ENCODE measurements around the gene OR5T1. TPM values are rescaled to one million over a fixed set of nuclear protein-coding genes. Genes with fewer than 3 reads are reported as not detected.

The OR5T1 gene
- not detected in 2 replicates for total RNA-seq (2014; rRNA removed; shearing (Covaris generic))

- DNase-seq (ENCODE audit: low read depth): no peak
These were observed at the start of gene OR5T1 for GRCh38 chr11:56273854-56274253. Gene OR5T1, plus strand, starts transcription at chr11:56274154. Its CDS starts 1,485 bp downstream, at chr11:56275639.

GRCh38 chr11:56234155-56234554 is 39.8 kb upstream of the OR5T1 start, which contains the start of gene OR5T2:
Gene OR5T2, minus strand, starts transcription at chr11:56234255. Its CDS starts 1,193 bp downstream, at chr11:56233062.
- no peak for DNase-seq (ENCODE audit: low read depth)

- DNase-seq (ENCODE audit: low read depth): no peak
These were observed 22.0 kb upstream of the OR5T1 start, which contains the start of gene OR5T3 for GRCh38 chr11:56251954-56252353. Gene OR5T3, plus strand, starts transcription at chr11:56252254. Its CDS starts 0 bp downstream, at chr11:56252254.

GRCh38 chr11:56271092-56271491 is 2.9 kb upstream of the OR5T1 start:
- DNase-seq (ENCODE audit: low read depth): no peak

DNA sequence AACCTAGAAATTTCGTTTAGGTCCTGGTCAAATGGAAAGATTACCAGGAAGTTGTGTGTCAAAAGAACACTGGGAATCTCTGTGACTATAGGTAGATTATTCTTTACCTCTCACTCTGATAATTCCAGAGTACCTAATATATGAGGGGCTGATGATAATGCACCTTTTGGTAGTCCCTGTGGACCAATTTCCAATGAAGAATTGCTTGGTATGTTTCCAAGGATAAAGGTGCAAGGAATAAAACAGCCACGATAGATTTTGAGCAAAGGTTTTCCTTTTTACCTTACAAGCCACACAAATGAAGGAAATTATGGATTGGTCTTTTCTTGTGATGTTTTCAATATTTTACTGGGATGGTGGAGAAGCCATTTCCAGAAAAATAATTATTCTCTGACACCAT is 18.2 kb downstream of the OR5T1 start, which contains the start of gene OR8H1:
TSS of gene OR8H1 (minus strand) at position 101 of the 400 bp plus-strand sequence. CDS start 1,192 bp downstream, outside the sequence.
- DNase-seq (ENCODE audit: low read depth): no peak

DNA sequence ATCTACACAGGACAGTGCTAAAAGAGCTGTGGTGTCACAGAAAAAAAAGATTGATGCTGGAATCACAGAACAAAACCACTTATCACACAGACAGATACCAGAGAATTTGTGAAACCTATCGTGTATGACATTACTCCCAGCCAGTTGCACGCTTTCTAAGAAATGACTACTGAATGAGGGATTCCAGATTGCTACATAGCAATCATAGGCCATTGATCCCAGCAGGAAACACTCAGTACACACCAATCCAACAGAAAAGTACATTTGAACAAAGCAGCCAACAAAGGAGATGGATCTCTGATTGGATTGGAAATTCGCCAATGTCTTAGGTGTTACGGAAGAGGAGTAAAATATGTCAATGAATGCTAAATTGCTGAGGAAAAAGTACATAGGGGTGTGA is 22.9 kb downstream of the OR5T1 start:
- DNase-seq (ENCODE audit: low read depth): no peak

GRCh38 chr11:56307836-56308235 is 33.9 kb downstream of the OR5T1 start:
- no peak for DNase-seq (ENCODE audit: low read depth)

DNA sequence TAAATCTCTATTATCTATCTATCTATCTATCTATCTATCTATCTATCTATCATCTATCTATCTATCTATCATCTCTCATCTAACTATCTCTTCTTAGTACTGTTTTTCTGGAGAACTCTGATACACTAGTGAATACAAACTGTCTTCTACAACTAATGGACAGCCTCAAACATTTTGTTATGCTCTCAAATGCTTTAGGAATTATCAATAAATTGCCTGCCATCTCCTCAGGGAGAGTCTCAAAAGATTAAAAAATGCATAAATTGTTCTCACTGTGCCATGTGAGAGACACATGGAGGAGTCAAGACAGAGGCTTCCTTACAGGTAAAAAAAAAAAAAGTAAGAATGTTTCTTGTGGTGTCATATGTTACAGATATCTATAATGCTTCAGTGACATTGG is 40.9 kb downstream of the OR5T1 start, which contains the start of gene OR8K3:
TSS of gene OR8K3 (plus strand) at position 301 of the 400 bp plus-strand sequence. CDS start 3,163 bp downstream, outside the sequence.
- no peak for DNase-seq (ENCODE audit: low read depth)

Other genes with a start within 250 kb of the OR5T1 start
- not detected in 2 replicates for gene OR5AS1, start 246.5 kb upstream of the OR5T1 start, total RNA-seq (2014; rRNA removed; shearing (Covaris generic))
- not detected in 2 replicates for gene OR8I2, start 180.8 kb upstream of the OR5T1 start, total RNA-seq (2014; rRNA removed; shearing (Covaris generic))
- not detected in 2 replicates for gene OR8H2, start 170.5 kb upstream of the OR5T1 start, total RNA-seq (2014; rRNA removed; shearing (Covaris generic))
- not detected in 2 replicates for gene OR8H3, start 151.8 kb upstream of the OR5T1 start, total RNA-seq (2014; rRNA removed; shearing (Covaris generic))
- gene OR8J3, start 134.0 kb upstream of the OR5T1 start, total RNA-seq (2014; rRNA removed; shearing (Covaris generic)): not detected in 2 replicates
- gene OR8K5, start 113.8 kb upstream of the OR5T1 start, total RNA-seq (2014; rRNA removed; shearing (Covaris generic)): not detected in 2 replicates
- gene OR5J2, start 97.5 kb upstream of the OR5T1 start, total RNA-seq (2014; rRNA removed; shearing (Covaris generic)): not detected in 2 replicates
- not detected in 2 replicates for gene OR5T2, start 39.9 kb upstream of the OR5T1 start, total RNA-seq (2014; rRNA removed; shearing (Covaris generic))
- gene OR5T3, start 21.9 kb upstream of the OR5T1 start, total RNA-seq (2014; rRNA removed; shearing (Covaris generic)): not detected in 2 replicates
- not detected in 2 replicates for gene OR8H1, start 18.1 kb downstream of the OR5T1 start, total RNA-seq (2014; rRNA removed; shearing (Covaris generic))
- not detected in 2 replicates for gene OR8K3, start 41.0 kb downstream of the OR5T1 start, total RNA-seq (2014; rRNA removed; shearing (Covaris generic))
- gene OR8K1, start 71.9 kb downstream of the OR5T1 start, total RNA-seq (2014; rRNA removed; shearing (Covaris generic)): not detected in 2 replicates
- gene OR8J1, start 80.1 kb downstream of the OR5T1 start, total RNA-seq (2014; rRNA removed; shearing (Covaris generic)): not detected in 2 replicates
- not detected in 2 replicates for gene OR8U1, start 101.5 kb downstream of the OR5T1 start, total RNA-seq (2014; rRNA removed; shearing (Covaris generic))
- gene OR5AL1, start 138.5 kb downstream of the OR5T1 start, total RNA-seq (2014; rRNA removed; shearing (Covaris generic)): not detected in 2 replicates
- not detected in 2 replicates for gene OR5M3, start 199.2 kb downstream of the OR5T1 start, total RNA-seq (2014; rRNA removed; shearing (Covaris generic))
- not detected in 2 replicates for gene OR5M8, start 217.2 kb downstream of the OR5T1 start, total RNA-seq (2014; rRNA removed; shearing (Covaris generic))

Data from Daoy (cell line).